Measurements from ENCODE around the gene ATXN1. TPM values are rescaled to one million over a fixed set of nuclear protein-coding genes. Genes with fewer than 3 reads are reported as not detected.

The ATXN1 gene
- polyA plus RNA-seq, 1 donor (not counting 4 experiments of a cell fraction or from before 2014, with no cell fraction given) = 9.7 TPM

DNA sequence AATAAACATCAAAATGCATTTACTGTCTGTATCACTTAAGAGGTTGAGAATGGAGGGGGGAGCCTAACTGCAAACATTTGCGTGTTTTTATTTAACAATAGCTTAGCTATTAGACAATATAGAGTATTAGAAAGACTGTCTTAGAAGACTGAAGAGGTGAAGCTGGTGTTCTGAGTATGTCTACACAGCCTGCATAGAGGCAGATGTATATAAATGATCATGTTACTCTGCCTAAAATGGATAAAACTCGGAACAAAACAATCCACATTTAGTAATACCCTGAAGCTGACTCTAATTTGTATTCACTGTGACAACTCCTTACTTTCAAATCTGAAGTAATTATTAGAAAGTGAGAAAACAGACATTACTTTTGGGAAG is 340.9 kb downstream of the ATXN1 start:
- no peaks in the 10 kb centered on the region for H3K36me3 ChIP-seq (ENCODE audit: control insufficient read depth in 2 of 2, extremely low read depth in 1 of 2, insufficient read depth in 2 of 2, low read length in 2 of 2)
- dilution Hi-C loops (cut with MboI; ENCODE audit: extremely low pct_ligation_motif_present, low sequenced_read_pairs) = no loop called here
- H3K9me1 ChIP-seq (ENCODE audit: control insufficient read depth, extremely low read depth, insufficient read depth, low read length) = no peaks in the 10 kb centered on the region
- no peak overlapping the region for H3K4me3 ChIP-seq (ENCODE audit: control insufficient read depth in 2 of 3, extremely low read depth in 1 of 3, insufficient read depth in 2 of 3, low read depth in 1 of 3, low read length in 3 of 3)
- no peaks in the 10 kb centered on the region for H3K9me3 ChIP-seq (ENCODE audit: control insufficient read depth, low read depth, low read length)
- no peak overlapping the region for H3K9ac ChIP-seq (ENCODE audit: control insufficient read depth, extremely low read depth, insufficient read depth, low read length)
- H4K20me1 ChIP-seq (ENCODE audit: control insufficient read depth, extremely low read depth, insufficient read depth, low read length) = no peaks in the 10 kb centered on the region
- H2AFZ ChIP-seq (ENCODE audit: control insufficient read depth, low read length) = no peak overlapping the region
- no peak overlapping the region for H3K4me2 ChIP-seq (ENCODE audit: control insufficient read depth, extremely low read depth, insufficient read depth, low read depth, low read length)
- no peak for TF ChIP-seq EZH2 (IDR thresholded peaks at IDR 0.05; ENCODE audit: low read length)
- TF ChIP-seq, protein P1, sequence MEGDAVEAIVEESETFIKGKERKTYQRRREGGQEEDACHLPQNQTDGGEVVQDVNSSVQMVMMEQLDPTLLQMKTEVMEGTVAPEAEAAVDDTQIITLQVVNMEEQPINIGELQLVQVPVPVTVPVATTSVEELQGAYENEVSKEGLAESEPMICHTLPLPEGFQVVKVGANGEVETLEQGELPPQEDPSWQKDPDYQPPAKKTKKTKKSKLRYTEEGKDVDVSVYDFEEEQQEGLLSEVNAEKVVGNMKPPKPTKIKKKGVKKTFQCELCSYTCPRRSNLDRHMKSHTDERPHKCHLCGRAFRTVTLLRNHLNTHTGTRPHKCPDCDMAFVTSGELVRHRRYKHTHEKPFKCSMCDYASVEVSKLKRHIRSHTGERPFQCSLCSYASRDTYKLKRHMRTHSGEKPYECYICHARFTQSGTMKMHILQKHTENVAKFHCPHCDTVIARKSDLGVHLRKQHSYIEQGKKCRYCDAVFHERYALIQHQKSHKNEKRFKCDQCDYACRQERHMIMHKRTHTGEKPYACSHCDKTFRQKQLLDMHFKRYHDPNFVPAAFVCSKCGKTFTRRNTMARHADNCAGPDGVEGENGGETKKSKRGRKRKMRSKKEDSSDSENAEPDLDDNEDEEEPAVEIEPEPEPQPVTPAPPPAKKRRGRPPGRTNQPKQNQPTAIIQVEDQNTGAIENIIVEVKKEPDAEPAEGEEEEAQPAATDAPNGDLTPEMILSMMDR (optimal IDR thresholded peaks at IDR 0.05 in 1 of 3, IDR thresholded peaks at IDR 0.05 in 1 of 3, conservative IDR thresholded peaks at IDR 0.05 in 1 of 3; ENCODE audit: extremely low read depth in 1 of 3, insufficient read depth in 2 of 3, low read length in 3 of 3) = no peak
- H3K27ac ChIP-seq (ENCODE audit: control insufficient read depth, insufficient read depth, low read length) = no peak overlapping the region
- H3K27me3 ChIP-seq (ENCODE audit: control insufficient read depth, extremely low read depth, insufficient read depth, low read length) = no peaks in the 10 kb centered on the region
- no peaks in the 10 kb centered on the region for H3K79me2 ChIP-seq (ENCODE audit: control insufficient read depth, insufficient read depth, low read length)
- DNase-seq (ENCODE audit: low read depth, low spot score) (no peak), FAIRE-seq (no peak)
- H3K4me1 ChIP-seq (ENCODE audit: control insufficient read depth, extremely low read depth, insufficient read depth, low read length) = no peaks in the 10 kb centered on the region

DNA sequence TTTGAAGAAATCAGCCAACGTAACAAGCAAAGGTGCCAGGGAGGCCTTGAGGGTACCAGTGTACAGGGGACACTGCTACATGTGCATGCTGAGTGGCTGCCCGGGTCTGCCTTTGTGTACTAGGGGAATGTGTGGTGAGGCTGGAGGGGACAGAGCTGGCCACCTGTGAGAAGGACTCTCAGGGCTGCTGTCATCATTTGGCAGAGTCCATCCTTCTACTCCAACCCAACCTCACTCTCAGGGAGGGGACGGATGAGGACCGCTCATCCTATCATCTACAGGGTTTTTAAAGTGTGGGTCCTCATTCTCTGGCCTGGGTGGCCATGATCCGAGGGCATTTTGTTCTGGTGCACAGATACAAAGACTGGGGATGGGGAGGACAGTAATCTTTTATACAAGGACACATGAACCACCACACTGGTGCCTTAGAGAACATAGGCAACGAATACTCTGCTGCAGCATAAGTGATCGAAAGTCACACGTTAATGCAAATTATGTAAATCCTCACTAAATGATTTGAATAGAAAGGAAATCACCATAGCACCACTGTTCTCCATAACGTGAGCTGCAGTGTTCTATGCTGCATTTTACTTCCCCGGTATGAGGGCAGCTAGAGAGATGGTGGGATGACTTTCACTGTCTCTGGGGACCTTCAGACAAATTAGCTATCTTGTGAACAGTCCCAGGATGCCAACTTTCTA is 341.5 kb downstream of the ATXN1 start:
- H3K27ac ChIP-seq (ENCODE audit: control insufficient read depth, insufficient read depth, low read length) = no peak overlapping the region
- no peaks in the 10 kb centered on the region for H3K9me3 ChIP-seq (ENCODE audit: control insufficient read depth, low read depth, low read length)
- no peaks in the 10 kb centered on the region for H3K79me2 ChIP-seq (ENCODE audit: control insufficient read depth, insufficient read depth, low read length)
- H2AFZ ChIP-seq (ENCODE audit: control insufficient read depth, low read length) = no peak overlapping the region
- FAIRE-seq = no peak
- TF ChIP-seq EZH2 (IDR thresholded peaks at IDR 0.05; ENCODE audit: low read length) = no peak
- no peak for DNase-seq (ENCODE audit: low read depth, low spot score)
- no peaks in the 10 kb centered on the region for H3K4me1 ChIP-seq (ENCODE audit: control insufficient read depth, extremely low read depth, insufficient read depth, low read length)
- no peak overlapping the region for H3K4me3 ChIP-seq (ENCODE audit: control insufficient read depth in 2 of 3, extremely low read depth in 1 of 3, insufficient read depth in 2 of 3, low read depth in 1 of 3, low read length in 3 of 3)
- dilution Hi-C loops (cut with MboI; ENCODE audit: extremely low pct_ligation_motif_present, low sequenced_read_pairs) = no loop called here
- H4K20me1 ChIP-seq (ENCODE audit: control insufficient read depth, extremely low read depth, insufficient read depth, low read length) = no peaks in the 10 kb centered on the region
- no peak overlapping the region for H3K9ac ChIP-seq (ENCODE audit: control insufficient read depth, extremely low read depth, insufficient read depth, low read length)
- H3K9me1 ChIP-seq (ENCODE audit: control insufficient read depth, extremely low read depth, insufficient read depth, low read length) = no peaks in the 10 kb centered on the region
- no peaks in the 10 kb centered on the region for H3K36me3 ChIP-seq (ENCODE audit: control insufficient read depth in 2 of 2, extremely low read depth in 1 of 2, insufficient read depth in 2 of 2, low read length in 2 of 2)
- no peaks in the 10 kb centered on the region for H3K27me3 ChIP-seq (ENCODE audit: control insufficient read depth, extremely low read depth, insufficient read depth, low read length)
- no peak overlapping the region for H3K4me2 ChIP-seq (ENCODE audit: control insufficient read depth, extremely low read depth, insufficient read depth, low read depth, low read length)

DNA sequence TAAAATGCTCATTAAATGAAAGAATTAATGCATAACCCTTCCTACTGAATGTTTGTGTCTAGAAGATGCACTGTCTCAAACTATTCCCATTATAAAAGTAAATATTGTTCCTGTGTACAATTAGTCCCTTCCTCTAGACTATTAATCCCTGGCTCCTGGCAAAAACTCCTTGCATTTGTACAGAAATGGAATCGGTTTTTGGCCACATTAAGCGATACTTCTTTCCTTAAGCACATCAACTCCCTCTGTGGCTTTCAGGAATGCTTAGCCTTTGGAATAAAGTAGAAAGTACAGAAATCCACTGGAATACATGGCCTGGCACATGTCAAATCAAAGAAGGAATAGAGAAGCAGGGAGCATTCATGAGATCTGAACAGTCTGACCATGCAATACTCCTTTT is 343.1 kb downstream of the ATXN1 start:
- no peaks in the 10 kb centered on the region for H3K27me3 ChIP-seq (ENCODE audit: control insufficient read depth, extremely low read depth, insufficient read depth, low read length)
- H3K27ac ChIP-seq (ENCODE audit: control insufficient read depth, insufficient read depth, low read length) = no peak overlapping the region
- no peak overlapping the region for H3K4me3 ChIP-seq (ENCODE audit: control insufficient read depth in 2 of 3, extremely low read depth in 1 of 3, insufficient read depth in 2 of 3, low read depth in 1 of 3, low read length in 3 of 3)
- no peak overlapping the region for H3K9ac ChIP-seq (ENCODE audit: control insufficient read depth, extremely low read depth, insufficient read depth, low read length)
- no peak for DNase-seq (ENCODE audit: low read depth, low spot score)
- TF ChIP-seq, protein P1 (optimal IDR thresholded peaks at IDR 0.05 in 1 of 3, IDR thresholded peaks at IDR 0.05 in 1 of 3, conservative IDR thresholded peaks at IDR 0.05 in 1 of 3; ENCODE audit: extremely low read depth in 1 of 3, insufficient read depth in 2 of 3, low read length in 3 of 3) = no peak
- no peak for TF ChIP-seq EZH2 (IDR thresholded peaks at IDR 0.05; ENCODE audit: low read length)
- peaks cover 7% of the 10 kb centered on the region for H3K4me1 ChIP-seq (ENCODE audit: control insufficient read depth, extremely low read depth, insufficient read depth, low read length)
- FAIRE-seq = no peak
- no peaks in the 10 kb centered on the region for H3K9me3 ChIP-seq (ENCODE audit: control insufficient read depth, low read depth, low read length)
- no peaks in the 10 kb centered on the region for H3K36me3 ChIP-seq (ENCODE audit: control insufficient read depth in 2 of 2, extremely low read depth in 1 of 2, insufficient read depth in 2 of 2, low read length in 2 of 2)
- H4K20me1 ChIP-seq (ENCODE audit: control insufficient read depth, extremely low read depth, insufficient read depth, low read length) = no peaks in the 10 kb centered on the region
- no peak overlapping the region for H3K4me2 ChIP-seq (ENCODE audit: control insufficient read depth, extremely low read depth, insufficient read depth, low read depth, low read length)
- H3K79me2 ChIP-seq (ENCODE audit: control insufficient read depth, insufficient read depth, low read length) = no peaks in the 10 kb centered on the region
- no peak overlapping the region for H2AFZ ChIP-seq (ENCODE audit: control insufficient read depth, low read length)
- no peaks in the 10 kb centered on the region for H3K9me1 ChIP-seq (ENCODE audit: control insufficient read depth, extremely low read depth, insufficient read depth, low read length)
- dilution Hi-C loops (cut with MboI; ENCODE audit: extremely low pct_ligation_motif_present, low sequenced_read_pairs) = no loop called here

Measured in keratinocyte (primary cell).